Stimulated activated CD4-positive, alpha-beta T cell treated with anti-CD3 and anti-CD28 coated beads, Interleukin-1b, Interleukin-23, amount 100 ng/mL, for 48 hours (primary cell): ENCODE results near the gene ADGRG1.

Experiments
- DNase-seq: peaks from one replicate; pipeline ENCODE4 v3.0.0-alpha.2; 2020

Gene ADGRG1

GRCh38 chr16:57606147-57606846 lies 22.1 kb upstream of the ADGRG1 start:
- no peak for DNase-seq

GRCh38 chr16:57606847-57607501 lies 21.5 kb upstream of the ADGRG1 start:
- DNase-seq, result no peak

- no peak for DNase-seq
Measured at GRCh38 chr16:57607676-57608461, 20.6 kb upstream of the ADGRG1 start.

- DNase-seq, result no peak
Measured at GRCh38 chr16:57608462-57609113, 19.8 kb upstream of the ADGRG1 start.

- peak; percentile 91 for DNase-seq
Measured at GRCh38 chr16:57609541-57610401, 18.7 kb upstream of the ADGRG1 start.

GRCh38 chr16:57610611-57611010 lies 17.8 kb upstream of the ADGRG1 start:
- no peak for DNase-seq

- DNase-seq, result no peak
Measured at GRCh38 chr16:57611181-57611580, 17.2 kb upstream of the ADGRG1 start.

- no peak for DNase-seq
Measured at GRCh38 chr16:57611706-57612105, 16.7 kb upstream of the ADGRG1 start.

- DNase-seq, result no peak
Measured at GRCh38 chr16:57612494-57612893, 15.9 kb upstream of the ADGRG1 start.

GRCh38 chr16:57613514-57613913 lies 14.9 kb upstream of the ADGRG1 start:
- DNase-seq, result no peak

GRCh38 chr16:57614536-57614935 lies 13.9 kb upstream of the ADGRG1 start:
- peak; percentile 72 for DNase-seq

GRCh38 chr16:57614944-57615343 lies 13.5 kb upstream of the ADGRG1 start:
- DNase-seq, result no peak

- DNase-seq, result no peak
Measured at GRCh38 chr16:57615813-57616212, 12.6 kb upstream of the ADGRG1 start.

GRCh38 chr16:57616241-57616640 lies 12.2 kb upstream of the ADGRG1 start:
- DNase-seq, result no peak

- no peak for DNase-seq
Measured at GRCh38 chr16:57616876-57617275, 11.6 kb upstream of the ADGRG1 start.

GRCh38 chr16:57617604-57618111 lies 10.8 kb upstream of the ADGRG1 start:
- no peak for DNase-seq

GRCh38 chr16:57618296-57619132 lies 9.9 kb upstream of the ADGRG1 start:
- DNase-seq, result no peak

GRCh38 chr16:57619133-57619605 lies 9.3 kb upstream of the ADGRG1 start:
- no peak for DNase-seq

GRCh38 chr16:57619606-57620334 lies 8.7 kb upstream of the ADGRG1 start:
- no peak for DNase-seq
